HCT116 (cell line): Measurements from ENCODE around the gene KRTAP10-10. TPM values are rescaled to one million over a fixed set of nuclear protein-coding genes. Genes with fewer than 3 reads are reported as not detected.
"Not testable (repeated sequence)": the region's sequence is repeated elsewhere in the genome, so short reads cannot be mapped to it uniquely, and the experiment has no call there.

Source experiments
- ATAC-seq: fragments of 200-7000 bp; cut with Tn5 transposase; 2 replicates; pipeline ENCODE4 v1.9.1; 2020; ENCODE audit warnings: mild to moderate bottlenecking, moderate library complexity
- BruUV-seq: library from RNA; stranded (reverse); fragments of 400-500 nt; replicated peaks from 2 replicates; lab custom pipeline; 2021; lab: Mats Ljungman, UMichigan
- CTCF ChIA-PET: fragments of 300-600 bp; sonication (Branson Sonifier 250); formaldehyde crosslinking; loops from one replicate; lab custom pipeline; 2021; ENCODE audit warnings: antibody characterized with exemption; lab: Charles Lee
- POLR2A ChIA-PET: fragments of 300-600, 350-600 bp; sonication (Branson Sonifier 250); formaldehyde crosslinking; loops from one replicate; lab custom pipeline; 2021; ENCODE audit warnings: antibody characterized with exemption; lab: Charles Lee
- RAD21 ChIA-PET, 2 experiments: fragments of 300-600 bp; sonication (Branson Sonifier 250); formaldehyde crosslinking; loops; one replicate each; lab custom pipeline; 2023; ENCODE audit warnings: low total read pairs in 2 of 2; ENCODE audit not compliant: uncharacterized antibody in 2 of 2, unreplicated experiment in 2 of 2, low non-redundant PET in 1 of 2; lab: Charles Lee
- DNase-seq: peaks from one replicate; pipeline ENCODE4 v3.0.0-alpha.2; 2010; ENCODE audit warnings: low read depth, low spot score
- H2AFZ ChIP-seq: fragments of 200-600 bp; shearing (Covaris generic), sonication (generic); 2 replicates; pipeline ENCODE4 v1.6.1; 2017; ENCODE audit warnings: low read depth, mixed run types, mixed read lengths, antibody characterized with exemption, low read length; ENCODE audit not compliant: poor library complexity, severe bottlenecking
- H3K27ac ChIP-seq: 2 replicates; pipeline ENCODE4 v1.5.1; 2012; ENCODE audit warnings: low read depth, low read length
- H3K27me3 ChIP-seq: fragments of 200-600 bp; sonication (generic); 2 replicates; pipeline ENCODE4 v1.6.1; 2016; ENCODE audit warnings: mixed run types, low read length, mixed read lengths; ENCODE audit not compliant: insufficient read depth
- H3K36me3 ChIP-seq, 2 experiments: fragments of 200-500 bp in 1 of 2; fragments of 200-600 bp in 1 of 2; sonication (Bioruptor generic) in 1 of 2; sonication (generic) in 1 of 2; 2 replicates each; pipeline versions ENCODE4 v1.5.1 to v1.6.1; 2014 to 2016; ENCODE audit warnings: low read length in 2 of 2, inconsistent platforms in 1 of 2, mixed read lengths in 1 of 2, mixed run types in 1 of 2; ENCODE audit not compliant: insufficient read depth in 2 of 2, control insufficient read depth in 1 of 2
- H3K4me1 ChIP-seq, 2 experiments: fragments of 200-600 bp in 1 of 2; sonication (generic) in 1 of 2; 2 replicates each; pipeline versions ENCODE4 v1.5.1 to v1.6.1; 2012 to 2017; ENCODE audit warnings: low read length in 2 of 2, inconsistent platforms in 1 of 2, mild to moderate bottlenecking in 1 of 2, mixed read lengths in 1 of 2, mixed run types in 1 of 2, moderate library complexity in 1 of 2; ENCODE audit not compliant: insufficient read depth in 2 of 2, control insufficient read depth in 1 of 2
- H3K4me2 ChIP-seq: fragments of 200-600 bp; sonication (generic); 2 replicates; pipeline ENCODE4 v1.6.1; 2017; ENCODE audit warnings: mixed run types, low read length, mixed read lengths
- H3K4me3 ChIP-seq, 2 experiments: fragments of 200-600 bp in 1 of 2; sonication (generic) in 1 of 2; replicated peaks in 1 of 2; 2 replicates each; pipeline ENCODE4 v1.5.1; 2011 to 2016; ENCODE audit warnings: low read length in 2 of 2, control low read depth in 1 of 2, low read depth in 1 of 2, mild to moderate bottlenecking in 1 of 2, mixed read lengths in 1 of 2, mixed run types in 1 of 2
- H3K79me2 ChIP-seq: fragments of 200-600 bp; sonication (generic); 2 replicates; pipeline ENCODE4 v1.6.1; 2017; ENCODE audit warnings: mild to moderate bottlenecking, mixed run types, low read length, moderate library complexity, mixed read lengths; ENCODE audit not compliant: insufficient read depth
- H3K9ac ChIP-seq: fragments of 200-600 bp; sonication (generic); 2 replicates; pipeline ENCODE4 v1.6.1; 2016; ENCODE audit warnings: low read length, mixed read lengths
- H3K9me2 ChIP-seq: fragments of 200-600 bp; sonication (generic), shearing (Covaris generic); 2 replicates; pipeline ENCODE4 v1.6.1; 2017; ENCODE audit warnings: mixed run types, mild to moderate bottlenecking, moderate library complexity; ENCODE audit not compliant: insufficient read depth
- H3K9me3 ChIP-seq, 2 experiments: fragments of 200-500 bp in 1 of 2; fragments of 200-600 bp in 1 of 2; sonication (Bioruptor generic) in 1 of 2; sonication (generic) in 1 of 2; 2 replicates each; pipeline ENCODE4 v1.6.1; 2014 to 2017; ENCODE audit warnings: low read length in 2 of 2, mixed read lengths in 2 of 2, inconsistent platforms in 1 of 2, low read depth in 1 of 2, mild to moderate bottlenecking in 1 of 2, mixed run types in 1 of 2, moderate library complexity in 1 of 2; ENCODE audit not compliant: control insufficient read depth in 1 of 2, insufficient read depth in 1 of 2
- H4K20me1 ChIP-seq: fragments of 200-600 bp; sonication (generic), shearing (Covaris generic); 2 replicates; pipeline ENCODE4 v1.6.1; 2017; ENCODE audit warnings: mixed run types, mild to moderate bottlenecking, moderate library complexity; ENCODE audit not compliant: insufficient read depth
- intact Hi-C: fragments of 100-400 bp; cut with micrococcal nuclease; formaldehyde crosslinking; loops from 2 replicates; pipeline ENCODE4 v1.10.0; 2022
- total RNA-seq: library from RNA; stranded (reverse); gene quantifications from one replicate; pipeline ENCODE4 v1.2.1, GENCODE V29; 2021; ENCODE audit not compliant: unreplicated experiment

The KRTAP10-10 gene
- total RNA-seq, 1 experiment from 2014 or later, result not detected

DNA sequence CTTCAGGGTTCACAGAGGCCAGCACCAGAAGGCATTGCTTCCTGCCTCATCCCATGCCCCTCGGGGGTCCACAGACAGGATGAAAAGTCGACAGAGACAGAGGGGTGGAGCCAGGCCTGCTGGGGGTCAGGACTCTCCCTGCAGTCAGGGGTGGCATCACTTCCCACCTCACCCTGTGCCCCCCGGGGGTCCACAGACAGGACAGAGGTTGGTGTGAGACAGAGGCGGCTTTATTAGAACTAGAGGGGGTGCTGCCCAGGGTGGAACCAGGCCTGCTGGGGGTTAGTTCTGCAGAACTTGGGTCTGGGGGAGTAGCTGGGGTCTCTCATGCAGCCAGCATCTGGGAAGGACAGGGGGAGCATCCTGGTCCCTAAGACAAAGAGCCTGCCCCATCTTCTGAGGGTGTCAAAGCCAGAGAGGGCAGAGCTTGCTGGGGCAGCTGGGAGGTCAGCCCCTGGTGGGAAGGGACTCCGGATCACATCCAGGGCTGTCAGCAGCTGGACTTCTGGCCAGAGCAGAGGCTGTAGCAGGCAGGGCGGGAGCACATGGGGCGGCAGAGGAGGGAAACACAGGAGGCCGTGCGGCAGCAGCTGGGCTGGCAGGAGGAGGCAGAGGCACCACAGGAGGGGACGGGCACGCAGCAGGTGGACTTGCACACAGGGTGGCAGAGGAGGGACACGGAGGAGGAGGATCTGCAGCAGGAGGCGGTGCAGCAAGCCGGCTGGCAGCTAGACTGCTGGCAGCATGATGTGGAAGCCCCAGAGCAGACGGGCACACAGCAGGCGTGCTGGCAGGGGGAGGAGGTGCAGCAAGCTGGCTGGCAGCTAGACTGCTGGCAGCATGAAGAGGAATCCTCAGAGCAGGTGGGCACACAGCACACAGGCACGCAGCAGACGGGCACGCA, 46.0 kb upstream of the KRTAP10-10 start:
- POLR2A ChIA-PET, H3K9me3 ChIP-seq, ATAC-seq, RAD21 ChIA-PET, H3K4me2 ChIP-seq, H3K79me2 ChIP-seq, H3K27me3 ChIP-seq, H3K27ac ChIP-seq, BruUV-seq, DNase-seq, H3K4me1 ChIP-seq, H2AFZ ChIP-seq, H3K9ac ChIP-seq, H4K20me1 ChIP-seq, CTCF ChIA-PET, H3K9me2 ChIP-seq, intact Hi-C loops, H3K36me3 ChIP-seq, H3K4me3 ChIP-seq: not testable (repeated sequence)

DNA sequence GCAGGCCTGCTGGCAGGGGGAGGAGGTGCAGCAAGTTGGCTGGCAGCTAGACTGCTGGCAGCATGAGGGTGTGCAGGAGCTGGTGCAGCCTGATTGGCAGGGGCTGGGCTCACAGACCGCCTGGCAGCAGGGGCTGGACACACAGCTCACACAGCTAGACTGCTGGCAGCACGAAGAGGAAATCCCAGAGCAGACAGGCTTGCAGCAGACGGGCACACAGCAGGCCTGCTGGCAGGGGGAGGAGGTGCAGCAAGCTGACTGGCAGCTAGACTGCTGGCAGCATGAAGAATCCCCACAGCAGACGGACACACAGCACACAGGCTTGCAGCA, 45.4 kb upstream of the KRTAP10-10 start:
- H2AFZ ChIP-seq, POLR2A ChIA-PET, H3K4me3 ChIP-seq, H3K27ac ChIP-seq, H3K4me2 ChIP-seq, H3K27me3 ChIP-seq, DNase-seq, CTCF ChIA-PET, H4K20me1 ChIP-seq, intact Hi-C loops, RAD21 ChIA-PET, H3K9me2 ChIP-seq, H3K9ac ChIP-seq, H3K9me3 ChIP-seq, H3K79me2 ChIP-seq, H3K4me1 ChIP-seq, BruUV-seq, H3K36me3 ChIP-seq: not testable (repeated sequence)
- ATAC-seq, result peak; percentile 30
